ENCODE results near the gene GLI1.
"Not testable (repeated sequence)": the region's sequence is repeated elsewhere in the genome, so short reads cannot be mapped to it uniquely, and the experiment has no call there.

DNA sequence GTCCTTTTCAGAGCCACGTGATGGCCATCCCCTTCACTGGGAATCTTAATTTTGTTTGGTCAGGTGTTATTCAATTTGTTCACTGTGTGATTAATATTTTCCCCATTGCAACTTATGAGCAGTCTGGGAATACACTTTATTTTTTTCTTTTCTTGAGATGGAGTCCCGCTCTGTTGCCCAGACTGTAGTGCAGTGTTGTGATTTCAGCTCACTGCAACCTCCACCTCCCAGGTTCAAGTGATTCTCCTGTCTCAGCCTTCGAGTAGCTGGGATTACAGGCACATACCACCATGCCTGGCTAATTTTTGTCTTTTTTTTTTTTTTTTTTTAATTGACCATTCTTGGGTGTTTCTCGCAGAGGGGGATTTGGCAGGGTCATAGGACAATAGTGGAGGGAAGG is 47.0 kb downstream of the GLI1 start:
- TF ChIP-seq, protein P1, sequence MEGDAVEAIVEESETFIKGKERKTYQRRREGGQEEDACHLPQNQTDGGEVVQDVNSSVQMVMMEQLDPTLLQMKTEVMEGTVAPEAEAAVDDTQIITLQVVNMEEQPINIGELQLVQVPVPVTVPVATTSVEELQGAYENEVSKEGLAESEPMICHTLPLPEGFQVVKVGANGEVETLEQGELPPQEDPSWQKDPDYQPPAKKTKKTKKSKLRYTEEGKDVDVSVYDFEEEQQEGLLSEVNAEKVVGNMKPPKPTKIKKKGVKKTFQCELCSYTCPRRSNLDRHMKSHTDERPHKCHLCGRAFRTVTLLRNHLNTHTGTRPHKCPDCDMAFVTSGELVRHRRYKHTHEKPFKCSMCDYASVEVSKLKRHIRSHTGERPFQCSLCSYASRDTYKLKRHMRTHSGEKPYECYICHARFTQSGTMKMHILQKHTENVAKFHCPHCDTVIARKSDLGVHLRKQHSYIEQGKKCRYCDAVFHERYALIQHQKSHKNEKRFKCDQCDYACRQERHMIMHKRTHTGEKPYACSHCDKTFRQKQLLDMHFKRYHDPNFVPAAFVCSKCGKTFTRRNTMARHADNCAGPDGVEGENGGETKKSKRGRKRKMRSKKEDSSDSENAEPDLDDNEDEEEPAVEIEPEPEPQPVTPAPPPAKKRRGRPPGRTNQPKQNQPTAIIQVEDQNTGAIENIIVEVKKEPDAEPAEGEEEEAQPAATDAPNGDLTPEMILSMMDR (IDR thresholded peaks at IDR 0.05 in 4 of 5, conservative IDR thresholded peaks at IDR 0.05 in 1 of 5): not testable (repeated sequence)
- not testable (repeated sequence) for TF ChIP-seq POLR2A (IDR thresholded peaks at IDR 0.05)

Data from gastrocnemius medialis (tissue), 4 donors.